Right lobe of liver (tissue), 6 donors: ENCODE results near the gene KDM4B. TPM values are rescaled to one million over a fixed set of nuclear protein-coding genes. Genes with fewer than 3 reads are reported as not detected.

ENCODE experiments used
- ATAC-seq, 4 donors: fragments of 200-7000 bp; cut with Tn5 transposase; one replicate each; pipeline ENCODE4 v1.9.1; 2020; ENCODE audit warnings: mild to moderate bottlenecking in 4 of 4, moderate library complexity in 4 of 4
- DNase-seq, 3 donors: peaks; one replicate each; pipeline ENCODE4 v3.0.0-alpha.2; 2020
- H3K27ac ChIP-seq, 3 donors: fragments of 200-600 bp; one replicate each; pipeline ENCODE4 v1.8.0; 2022
- H3K27me3 ChIP-seq, 2 donors: fragments of 200-600 bp; one replicate each; pipeline ENCODE4 v1.8.0; 2022
- H3K36me3 ChIP-seq, 4 donors: fragments of 200-600 bp; sonication (generic) in 1 of 4; one replicate each; pipeline versions ENCODE4 v1.5.1 to v1.8.0; 2017 to 2022; ENCODE audit warnings: control low read depth in 1 of 4
- H3K4me1 ChIP-seq, 4 donors: fragments of 200-600 bp; sonication (generic) in 1 of 4; one replicate each; pipeline versions ENCODE4 v1.5.1 to v1.8.0; 2017 to 2022; ENCODE audit warnings: control low read depth in 1 of 4
- H3K4me3 ChIP-seq, 3 donors: fragments of 200-600 bp; one replicate each; pipeline ENCODE4 v1.8.0; 2022
- H3K9me3 ChIP-seq, 4 donors: fragments of 200-600 bp; sonication (generic) in 1 of 4; one replicate each; pipeline versions ENCODE4 v1.5.1 to v1.8.0; 2017 to 2022; ENCODE audit warnings: control low read depth in 1 of 4
- POLR2A ChIP-seq: fragments of 450-650 bp; IDR thresholded peaks from one replicate; pipeline ENCODE4 v1.6.1; 2017; ENCODE audit warnings: antibody characterized with exemption, mild to moderate bottlenecking
- WGBS: methylation state at CpG from one replicate; pipeline ENCODE4 v1.1.6; 2018; ENCODE audit warnings: low coverage, low lambda C conversion rate; ENCODE audit not compliant: insufficient coverage; ENCODE audit errors: missing lambda C conversion rate; 5-methylcytosine and 5-hydroxymethylcytosine counted together
- intact Hi-C, 2 donors: fragments of 100-400 bp; cut with DNase I; formaldehyde crosslinking; loops; one replicate each; pipeline versions ENCODE4 v1.11.2 to v1.14.1; 2022
- total RNA-seq, 6 experiments: library from RNA; depleted of rRNA in 2 of 6; stranded (reverse); fragments of >200 nt in 2 of 6; fragmentation: NEBNext Ultra II Directional in 3 of 6; extraction: Animal tissue kit (Norgen Biotek cat#: 25700) in 3 of 6; gene quantifications; one replicate each; pipeline versions ENCODE4 v1.1.0 to v1.2.4, GENCODE V29; 2016 to 2023
- TF ChIP-seq, protein P1 (sequence below), 4 donors: fragments of 200-600 bp in 3 of 4; fragments of 450-650 bp in 1 of 4; IDR thresholded peaks; one replicate each; pipeline versions ENCODE4 v1.5.1 to v1.8.0; 2016 to 2022; ENCODE audit warnings: antibody characterized with exemption in 4 of 4, mild to moderate bottlenecking in 2 of 4
- donor health status: DM: no; HTN: yes; CAD: no.
- donor health status: DM: no; HTN: no; CAD: no.
- donor health status: DM: no; HTN: no; CAD: no.
- donor health status: DM: no; HTN: yes; CAD: no.
- donor health status: DM: no; HTN: yes; CAD: no.

The KDM4B gene
- total RNA-seq, 6 experiments from 2014 or later, result 14.2 to 36.9 (median 29.1) TPM

DNA sequence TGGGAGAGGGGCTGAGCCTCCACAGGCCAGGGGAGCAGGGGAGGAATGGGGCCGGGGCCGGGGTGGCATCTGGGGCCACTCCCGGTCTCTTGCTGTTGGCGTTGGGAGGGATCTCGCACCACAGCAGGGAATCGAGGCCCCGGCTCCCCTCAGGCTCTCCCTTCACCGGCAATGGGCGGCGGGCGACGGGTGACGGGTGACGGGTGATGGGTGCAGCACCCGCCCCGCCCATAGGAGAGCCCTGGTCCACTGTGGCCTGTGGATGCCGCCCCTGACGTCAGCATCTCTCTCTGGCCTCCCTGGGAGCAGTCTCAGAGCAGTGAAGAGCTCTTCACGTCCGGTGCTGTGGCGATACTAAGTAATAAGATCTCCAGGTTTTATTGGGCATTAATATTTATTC is 133.6 kb downstream of the KDM4B start:
- H3K36me3 ChIP-seq, result peaks cover 0 to 6% (median 2%) of the 10 kb centered on the region in 4 donors
- H3K4me1 ChIP-seq, result peaks cover 0 to 31% (median 11%) of the 10 kb centered on the region in 4 donors
- TF ChIP-seq POLR2A, result no peak
- TF ChIP-seq, protein P1, sequence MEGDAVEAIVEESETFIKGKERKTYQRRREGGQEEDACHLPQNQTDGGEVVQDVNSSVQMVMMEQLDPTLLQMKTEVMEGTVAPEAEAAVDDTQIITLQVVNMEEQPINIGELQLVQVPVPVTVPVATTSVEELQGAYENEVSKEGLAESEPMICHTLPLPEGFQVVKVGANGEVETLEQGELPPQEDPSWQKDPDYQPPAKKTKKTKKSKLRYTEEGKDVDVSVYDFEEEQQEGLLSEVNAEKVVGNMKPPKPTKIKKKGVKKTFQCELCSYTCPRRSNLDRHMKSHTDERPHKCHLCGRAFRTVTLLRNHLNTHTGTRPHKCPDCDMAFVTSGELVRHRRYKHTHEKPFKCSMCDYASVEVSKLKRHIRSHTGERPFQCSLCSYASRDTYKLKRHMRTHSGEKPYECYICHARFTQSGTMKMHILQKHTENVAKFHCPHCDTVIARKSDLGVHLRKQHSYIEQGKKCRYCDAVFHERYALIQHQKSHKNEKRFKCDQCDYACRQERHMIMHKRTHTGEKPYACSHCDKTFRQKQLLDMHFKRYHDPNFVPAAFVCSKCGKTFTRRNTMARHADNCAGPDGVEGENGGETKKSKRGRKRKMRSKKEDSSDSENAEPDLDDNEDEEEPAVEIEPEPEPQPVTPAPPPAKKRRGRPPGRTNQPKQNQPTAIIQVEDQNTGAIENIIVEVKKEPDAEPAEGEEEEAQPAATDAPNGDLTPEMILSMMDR (IDR thresholded peaks at IDR 0.05), result no peak
- no peak overlapping the region for H3K27ac ChIP-seq
- no peak overlapping the region for H3K4me3 ChIP-seq
- no peak for ATAC-seq
- peaks cover 0 to 5% (median 0%) of the 10 kb centered on the region in 4 donors for H3K9me3 ChIP-seq
- H3K27me3 ChIP-seq, result no peaks in the 10 kb centered on the region
- no CpG with 5 or more reads among the region's 21 CpGs for WGBS
- DNase-seq, result no peak
- intact Hi-C loops, result no loop called here

DNA sequence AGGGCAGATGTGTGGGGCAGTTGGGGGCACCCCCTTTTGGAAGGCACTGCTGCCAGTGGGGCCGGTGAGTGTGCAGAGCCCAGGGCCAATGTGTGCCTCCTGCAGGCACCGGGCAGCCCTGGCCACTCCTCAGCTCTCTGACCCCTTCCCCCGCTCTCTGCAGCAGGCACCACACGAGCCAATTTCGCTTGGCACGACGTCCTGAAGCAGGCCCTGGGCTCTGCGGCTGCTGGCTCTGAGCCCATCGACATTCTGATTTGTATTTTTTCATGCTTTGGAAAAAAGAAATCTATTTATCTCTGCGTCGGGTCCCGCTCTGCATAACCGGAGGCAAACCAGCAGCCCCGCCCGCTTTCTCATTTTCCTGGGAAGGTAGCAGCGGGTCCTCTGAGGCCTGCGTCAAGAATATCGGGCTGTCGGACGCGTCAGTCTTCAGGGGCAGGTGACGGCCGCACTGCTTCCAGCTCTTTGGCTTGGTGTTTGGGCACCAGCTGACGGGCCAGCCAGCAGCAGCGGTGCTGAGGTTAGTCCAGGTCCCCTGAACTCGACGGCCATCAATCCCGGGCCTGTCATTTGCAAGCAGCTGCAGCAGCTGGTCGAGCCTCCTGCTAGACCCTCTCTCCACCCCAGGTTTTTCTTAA is 134.3 kb downstream of the KDM4B start:
- Histone ChIP-seq H3K4me3 (no peak overlapping the region), H3K27me3 (no peaks in the 10 kb centered on the region)

DNA sequence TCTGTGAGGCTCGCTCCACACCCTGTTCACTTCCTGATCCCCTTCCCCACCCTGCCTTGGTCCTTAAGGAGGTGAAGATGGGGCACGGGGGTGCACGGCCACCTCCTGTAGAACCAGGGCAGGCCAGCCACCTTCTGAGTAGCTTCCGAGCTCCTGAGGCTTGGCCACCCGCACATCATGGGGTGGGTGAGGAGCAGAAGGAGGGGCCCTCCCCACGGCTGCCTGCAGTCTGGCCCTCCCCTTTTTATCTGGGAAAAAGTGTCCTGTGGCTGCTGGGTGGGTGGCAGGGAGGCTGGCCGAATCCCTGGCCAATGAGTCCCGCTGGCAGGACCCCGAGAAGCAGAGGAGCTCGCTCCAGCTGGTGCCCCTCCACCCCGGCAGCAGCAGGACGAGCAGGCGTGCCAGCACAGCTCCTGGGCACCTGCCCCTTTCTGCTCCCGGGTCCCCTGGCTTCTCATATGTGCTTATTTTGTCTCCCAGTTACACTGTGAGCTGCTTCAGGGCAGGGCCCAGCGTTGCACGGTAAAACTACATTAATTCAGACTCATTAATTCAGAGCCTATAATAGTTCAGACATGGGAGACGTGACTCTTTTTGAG is 135.0 kb downstream of the KDM4B start:
- Histone ChIP-seq H3K4me1 (peaks cover 0 to 31% (median 11%) of the 10 kb centered on the region in 4 donors), H3K4me3 (no peak overlapping the region), H3K36me3 (peaks cover 0 to 5% (median 1%) of the 10 kb centered on the region in 4 donors), H3K27me3 (no peaks in the 10 kb centered on the region), H3K27ac (peak overlapping the region in 1 of 3 donors; percentile 31), H3K9me3 (peaks cover 0 to 5% (median 0%) of the 10 kb centered on the region in 4 donors)
- TF ChIP-seq, protein P1 (IDR thresholded peaks at IDR 0.05), result no peak
- no peak for TF ChIP-seq POLR2A
- intact Hi-C loops, result no loop called here
- 33% methylated on average over 3 of the region's 17 CpGs for WGBS
- no peak for DNase-seq
- no peak for ATAC-seq

More for the DNA sequence above, 134.3 kb downstream of the KDM4B start:
- Histone ChIP-seq H3K4me1 (peaks cover 0 to 31% (median 11%) of the 10 kb centered on the region in 4 donors), H3K36me3 (peaks cover 0 to 6% (median 2%) of the 10 kb centered on the region in 4 donors), H3K9me3 (peaks cover 0 to 5% (median 0%) of the 10 kb centered on the region in 4 donors), H3K27ac (peak overlapping the region in 2 of 3 donors; percentile 31 to 49)
- 33% methylated on average over 24 of the region's 29 CpGs for WGBS
- peak; percentile 78 to 92 (median 78) for DNase-seq
- intact Hi-C loops, result no loop called here
- TF ChIP-seq POLR2A, result no peak
- TF ChIP-seq, protein P1 (IDR thresholded peaks at IDR 0.05), result no peak
- peak; percentile 67 to 83 (median 80) for ATAC-seq

DNA sequence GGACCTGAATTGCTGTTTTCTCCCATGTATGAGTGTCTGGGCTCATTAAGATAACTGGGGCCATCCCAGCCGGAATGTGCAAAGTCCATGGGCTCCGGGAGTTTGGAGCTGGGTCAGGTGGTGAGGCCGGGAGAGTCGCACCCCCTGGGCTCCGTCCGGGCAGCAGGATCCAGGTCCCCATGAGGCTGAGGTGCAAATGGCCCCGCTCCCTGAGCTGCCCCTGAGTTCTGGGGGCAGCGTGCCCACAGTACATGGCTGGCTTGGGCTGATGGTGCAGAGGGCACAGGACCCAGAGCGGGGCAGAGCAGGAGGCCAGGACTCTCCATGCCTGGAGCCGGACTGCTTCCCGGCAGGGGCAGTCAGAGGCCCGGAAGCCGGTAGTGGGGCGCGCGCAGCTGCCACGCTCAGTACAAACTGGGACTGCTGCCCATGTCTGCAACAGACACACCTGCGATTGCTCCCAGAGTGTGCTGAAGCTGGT is 136.0 kb downstream of the KDM4B start:
- Histone ChIP-seq H3K4me3 (no peak overlapping the region), H3K4me1 (peaks cover 0 to 31% (median 11%) of the 10 kb centered on the region in 4 donors), H3K27me3 (no peaks in the 10 kb centered on the region), H3K27ac (peak overlapping the region in 1 of 3 donors; percentile 51), H3K36me3 (no peaks in the 10 kb centered on the region), H3K9me3 (peaks cover 0 to 2% (median 0%) of the 10 kb centered on the region in 4 donors)
- ATAC-seq (peak; percentile 72 to 83 (median 76)), DNase-seq (peak in 2 of 3 donors; percentile 78 to 84)
- intact Hi-C loops, result no loop called here
- no CpG with 5 or more reads among the region's 18 CpGs for WGBS
- TF ChIP-seq, protein P1 (IDR thresholded peaks at IDR 0.05), result no peak
- no peak for TF ChIP-seq POLR2A
